MM.1S (cell line): ENCODE measurements around the gene PPP1R18.

Experiments used
- DNase-seq: peaks from one replicate; pipeline ENCODE4 v3.0.0-alpha.2; 2015
- H2AFZ ChIP-seq: fragments of 300-600 bp; sonication (generic); 2 replicates; pipeline ENCODE4 v1.6.0; 2016; ENCODE audit warnings: antibody characterized with exemption, low read length
- H3F3A ChIP-seq: fragments of 300-600 bp; sonication (generic); 2 replicates; pipeline ENCODE4 v1.6.1; 2016; ENCODE audit warnings: mild to moderate bottlenecking, antibody characterized with exemption, low read length, moderate library complexity, mixed read lengths; ENCODE audit not compliant: insufficient read depth
- H3K27ac ChIP-seq: fragments of 300-600 bp; sonication (generic); 2 replicates; pipeline ENCODE4 v1.5.1; 2016; ENCODE audit warnings: mild to moderate bottlenecking, low read length
- H3K27me3 ChIP-seq: fragments of 300-600 bp; sonication (generic); replicated peaks from 2 replicates; pipeline ENCODE4 v1.6.0; 2016; ENCODE audit warnings: low read length; ENCODE audit not compliant: insufficient read depth
- H3K36me3 ChIP-seq: fragments of 300-600 bp; sonication (generic); replicated peaks from 2 replicates; pipeline ENCODE4 v1.6.1; 2016; ENCODE audit warnings: mild to moderate bottlenecking, low read length, mixed read lengths; ENCODE audit not compliant: insufficient read depth
- H3K4me1 ChIP-seq: fragments of 300-600 bp; sonication (generic); 2 replicates; pipeline ENCODE4 v1.6.1; 2016; ENCODE audit warnings: low read length, mixed read lengths
- H3K4me2 ChIP-seq: fragments of 300-600 bp; sonication (generic); 2 replicates; pipeline ENCODE4 v1.6.0; 2016; ENCODE audit warnings: low read depth, low read length
- H3K4me3 ChIP-seq: fragments of 300-600 bp; sonication (generic); 2 replicates; pipeline ENCODE4 v1.5.1; 2016; ENCODE audit warnings: low read length, mixed read lengths
- H3K79me2 ChIP-seq: fragments of 300-600 bp; sonication (generic); 2 replicates; pipeline ENCODE4 v1.6.1; 2016; ENCODE audit warnings: mixed run types, low read length, mixed read lengths
- H3K9ac ChIP-seq: fragments of 300-600 bp; sonication (generic); 2 replicates; pipeline ENCODE4 v1.6.1; 2016; ENCODE audit warnings: low read length, mixed read lengths
- H3K9me2 ChIP-seq: fragments of 300-600 bp; sonication (generic); replicated peaks from 2 replicates; pipeline ENCODE4 v1.6.1; 2016; ENCODE audit warnings: mild to moderate bottlenecking, low read length, mixed read lengths; ENCODE audit not compliant: insufficient read depth
- H3K9me3 ChIP-seq: fragments of 300-600 bp; sonication (generic); replicated peaks from 2 replicates; pipeline ENCODE4 v1.6.1; 2016; ENCODE audit warnings: mild to moderate bottlenecking, low read length, mixed read lengths; ENCODE audit not compliant: insufficient read depth
- H4K20me1 ChIP-seq: fragments of 300-600 bp; sonication (generic); 2 replicates; pipeline ENCODE4 v1.6.1; 2016; ENCODE audit warnings: mild to moderate bottlenecking, low read length, moderate library complexity, mixed read lengths; ENCODE audit not compliant: insufficient read depth
- CTCF ChIP-seq: fragments of 300-600 bp; sonication (generic); IDR thresholded peaks from 2 replicates; pipeline ENCODE4 v1.5.1; 2016; ENCODE audit warnings: antibody characterized with exemption, low read length, mixed read lengths
- EZH2 ChIP-seq: fragments of 300-600 bp; sonication (generic); optimal IDR thresholded peaks from 2 replicates; pipeline ENCODE3; 2017; ENCODE audit warnings: low read depth, mild to moderate bottlenecking, antibody characterized with exemption, low read length, mixed read lengths
- EZH2phosphoT487 ChIP-seq: fragments of 300-600 bp; sonication (generic); IDR thresholded peaks from 2 replicates; pipeline ENCODE4 v1.6.1; 2018; ENCODE audit warnings: antibody characterized with exemption, low read length

The PPP1R18 gene

GRCh38 chr6:30689022-30689865 lies 2.8 kb upstream of the PPP1R18 start:
- peaks cover 25% of the 10 kb centered on the region for H3K4me1 ChIP-seq
- H3K79me2 ChIP-seq = peaks cover 32% of the 10 kb centered on the region
- no peak for TF ChIP-seq EZH2phosphoT487
- TF ChIP-seq CTCF = no peak
- no peak for TF ChIP-seq EZH2
- H3K4me2 ChIP-seq = peak overlapping the region; percentile 89; the same call in 1 of the 2 replicates
- no peak overlapping the region for H3K4me3 ChIP-seq
- H3K36me3 ChIP-seq = no peaks in the 10 kb centered on the region
- no peak overlapping the region for H2AFZ ChIP-seq
- H3K9ac ChIP-seq = no peak overlapping the region
- no peaks in the 10 kb centered on the region for H3K9me2 ChIP-seq
- DNase-seq = no peak
- peaks cover 29% of the 10 kb centered on the region for H3F3A ChIP-seq
- no peaks in the 10 kb centered on the region for H3K9me3 ChIP-seq
- H3K27me3 ChIP-seq = no peaks in the 10 kb centered on the region
- H4K20me1 ChIP-seq = no peaks in the 10 kb centered on the region
- H3K27ac ChIP-seq = no peak overlapping the region

GRCh38 chr6:30688569-30688968 lies 2.1 kb upstream of the PPP1R18 start:
- Histone ChIP-seq H3K9ac (no peak overlapping the region), H2AFZ (no peak overlapping the region), H3K4me1 (peaks cover 25% of the 10 kb centered on the region), H3F3A (peaks cover 34% of the 10 kb centered on the region), H3K27me3 (no peaks in the 10 kb centered on the region), H3K9me3 (no peaks in the 10 kb centered on the region), H3K4me2 (no peak overlapping the region), H3K27ac (no peak overlapping the region), H3K36me3 (no peaks in the 10 kb centered on the region), H3K79me2 (peaks cover 39% of the 10 kb centered on the region), H3K9me2 (no peaks in the 10 kb centered on the region), H4K20me1 (no peaks in the 10 kb centered on the region), H3K4me3 (no peak overlapping the region)
- no peak for DNase-seq
- TF ChIP-seq EZH2phosphoT487 (no peak), EZH2 (no peak), CTCF (no peak)

GRCh38 chr6:30687659-30688431 lies 1.4 kb upstream of the PPP1R18 start:
- Histone ChIP-seq H3F3A (peaks cover 42% of the 10 kb centered on the region), H3K79me2 (peaks cover 46% of the 10 kb centered on the region), H2AFZ (peak overlapping the region; percentile 60), H3K4me2 (peak overlapping the region; percentile 90; the same call in 1 of the 2 replicates), H3K4me3 (peak overlapping the region; percentile 87), H3K9me3 (no peaks in the 10 kb centered on the region), H3K27me3 (no peaks in the 10 kb centered on the region), H3K4me1 (peaks cover 25% of the 10 kb centered on the region), H3K9ac (peak overlapping the region; percentile 56; the same call in 1 of the 2 replicates), H3K36me3 (no peaks in the 10 kb centered on the region), H4K20me1 (no peaks in the 10 kb centered on the region), H3K9me2 (no peaks in the 10 kb centered on the region), H3K27ac (peak overlapping the region; percentile 69; the same call in 1 of the 2 replicates)
- no peak for DNase-seq
- TF ChIP-seq EZH2phosphoT487 (no peak), CTCF (no peak), EZH2 (no peak)
